Muscle layer of colon (tissue), 2 donors: ENCODE measurements around the gene SGMS1.

Experiments used
- H3K27ac ChIP-seq: one replicate; pipeline ENCODE4 v1.7.0; 2013; ENCODE audit warnings: low read depth, mild to moderate bottlenecking, low read length, moderate library complexity
- H3K27me3 ChIP-seq, 2 donors: one replicate each; pipeline ENCODE4 v1.7.0; 2013; ENCODE audit warnings: low read length in 2 of 2, mild to moderate bottlenecking in 2 of 2; ENCODE audit not compliant: insufficient read depth in 2 of 2, control insufficient read depth in 1 of 2
- H3K36me3 ChIP-seq: one replicate; pipeline ENCODE4 v1.7.0; 2013; ENCODE audit warnings: mild to moderate bottlenecking, low read length; ENCODE audit not compliant: insufficient read depth
- H3K4me1 ChIP-seq: one replicate; pipeline ENCODE4 v1.7.0; 2013; ENCODE audit warnings: mild to moderate bottlenecking, low read length; ENCODE audit not compliant: insufficient read depth
- H3K4me3 ChIP-seq, 2 donors: one replicate each; pipeline ENCODE4 v1.7.0; 2013; ENCODE audit warnings: low read length in 2 of 2, low read depth in 1 of 2, mild to moderate bottlenecking in 1 of 2, moderate library complexity in 1 of 2
- H3K9ac ChIP-seq: one replicate; pipeline ENCODE4 v1.7.0; 2013; ENCODE audit warnings: low read length
- H3K9me3 ChIP-seq: one replicate; pipeline ENCODE4 v1.7.0; 2013; ENCODE audit warnings: mild to moderate bottlenecking, low read length
- donor health status: abdominal sarcoma.
- donor health status: Adenocarcinoma of cecum.

SGMS1 gene

GRCh38 chr10:50619882-50620281, 3.9 kb downstream of the SGMS1 start:
- H3K4me3 ChIP-seq: peak overlapping the region in 1 of 2 donors; percentile 11

GRCh38 chr10:50619166-50619565, 4.6 kb downstream of the SGMS1 start:
- no peaks in the 10 kb centered on the region for H3K36me3 ChIP-seq
- no peak overlapping the region for H3K4me3 ChIP-seq
- no peaks in the 10 kb centered on the region for H3K27me3 ChIP-seq
- no peak overlapping the region for H3K9ac ChIP-seq
- H3K4me1 ChIP-seq: peaks cover 37% of the 10 kb centered on the region
- H3K27ac ChIP-seq: no peak overlapping the region
- no peaks in the 10 kb centered on the region for H3K9me3 ChIP-seq

More at GRCh38 chr10:50619882-50620281, 3.9 kb downstream of the SGMS1 start:
- H3K4me1 ChIP-seq: peaks cover 30% of the 10 kb centered on the region
- H3K27me3 ChIP-seq: no peaks in the 10 kb centered on the region
- no peak overlapping the region for H3K27ac ChIP-seq
- no peak overlapping the region for H3K9ac ChIP-seq
- no peaks in the 10 kb centered on the region for H3K36me3 ChIP-seq
- no peaks in the 10 kb centered on the region for H3K9me3 ChIP-seq

- no peak overlapping the region for H3K27ac ChIP-seq
- no peaks in the 10 kb centered on the region for H3K36me3 ChIP-seq
- no peak overlapping the region for H3K9ac ChIP-seq
- no peak overlapping the region for H3K4me3 ChIP-seq
- H3K27me3 ChIP-seq: no peaks in the 10 kb centered on the region
- peaks cover 38% of the 10 kb centered on the region for H3K4me1 ChIP-seq
- no peaks in the 10 kb centered on the region for H3K9me3 ChIP-seq
Observed at GRCh38 chr10:50618624-50619023, 5.1 kb downstream of the SGMS1 start.

GRCh38 chr10:50615658-50616057, 8.1 kb downstream of the SGMS1 start:
- Histone ChIP-seq H3K27ac (no peak overlapping the region), H3K4me3 (no peak overlapping the region), H3K4me1 (peaks cover 48% of the 10 kb centered on the region), H3K36me3 (no peaks in the 10 kb centered on the region), H3K9me3 (no peaks in the 10 kb centered on the region), H3K27me3 (no peaks in the 10 kb centered on the region), H3K9ac (no peak overlapping the region)

GRCh38 chr10:50614444-50615137, 9.2 kb downstream of the SGMS1 start:
- Histone ChIP-seq H3K4me3 (no peak overlapping the region), H3K9me3 (no peaks in the 10 kb centered on the region), H3K27me3 (no peaks in the 10 kb centered on the region), H3K9ac (no peak overlapping the region), H3K4me1 (peaks cover 48% of the 10 kb centered on the region), H3K27ac (no peak overlapping the region), H3K36me3 (no peaks in the 10 kb centered on the region)

GRCh38 chr10:50613726-50614443, 9.9 kb downstream of the SGMS1 start:
- Histone ChIP-seq H3K27me3 (no peaks in the 10 kb centered on the region), H3K36me3 (no peaks in the 10 kb centered on the region), H3K9me3 (no peaks in the 10 kb centered on the region), H3K4me3 (no peak overlapping the region), H3K27ac (no peak overlapping the region), H3K9ac (no peak overlapping the region), H3K4me1 (peaks cover 41% of the 10 kb centered on the region)

GRCh38 chr10:50613150-50613549, 10.6 kb downstream of the SGMS1 start:
- no peaks in the 10 kb centered on the region for H3K9me3 ChIP-seq
- no peak overlapping the region for H3K4me3 ChIP-seq
- no peaks in the 10 kb centered on the region for H3K27me3 ChIP-seq
- no peaks in the 10 kb centered on the region for H3K36me3 ChIP-seq
- peaks cover 38% of the 10 kb centered on the region for H3K4me1 ChIP-seq
- no peak overlapping the region for H3K9ac ChIP-seq
- H3K27ac ChIP-seq: no peak overlapping the region

GRCh38 chr10:50610368-50610767, 13.4 kb downstream of the SGMS1 start:
- Histone ChIP-seq H3K4me3 (peak overlapping the region in 1 of 2 donors; percentile 17), H3K27me3 (no peaks in the 10 kb centered on the region), H3K27ac (no peak overlapping the region), H3K36me3 (no peaks in the 10 kb centered on the region), H3K9me3 (no peaks in the 10 kb centered on the region), H3K9ac (no peak overlapping the region), H3K4me1 (peaks cover 59% of the 10 kb centered on the region)

GRCh38 chr10:50607356-50607925, 16.3 kb downstream of the SGMS1 start:
- Histone ChIP-seq H3K27ac (no peak overlapping the region), H3K36me3 (no peaks in the 10 kb centered on the region), H3K4me3 (no peak overlapping the region), H3K27me3 (no peaks in the 10 kb centered on the region), H3K4me1 (peaks cover 63% of the 10 kb centered on the region), H3K9me3 (no peaks in the 10 kb centered on the region), H3K9ac (no peak overlapping the region)

GRCh38 chr10:50605951-50606270, 17.8 kb downstream of the SGMS1 start:
- Histone ChIP-seq H3K36me3 (no peaks in the 10 kb centered on the region), H3K4me3 (no peak overlapping the region), H3K4me1 (peaks cover 56% of the 10 kb centered on the region), H3K27ac (no peak overlapping the region), H3K9ac (no peak overlapping the region), H3K9me3 (no peaks in the 10 kb centered on the region), H3K27me3 (no peaks in the 10 kb centered on the region)

- H3K4me3 ChIP-seq: no peak overlapping the region
- H3K9me3 ChIP-seq: no peaks in the 10 kb centered on the region
- no peak overlapping the region for H3K27ac ChIP-seq
- no peaks in the 10 kb centered on the region for H3K27me3 ChIP-seq
- H3K9ac ChIP-seq: no peak overlapping the region
- peaks cover 51% of the 10 kb centered on the region for H3K4me1 ChIP-seq
- H3K36me3 ChIP-seq: no peaks in the 10 kb centered on the region
Observed at GRCh38 chr10:50605269-50605950, 18.3 kb downstream of the SGMS1 start.
